ENCODE data around the gene PTPRT.

The PTPRT gene

DNA sequence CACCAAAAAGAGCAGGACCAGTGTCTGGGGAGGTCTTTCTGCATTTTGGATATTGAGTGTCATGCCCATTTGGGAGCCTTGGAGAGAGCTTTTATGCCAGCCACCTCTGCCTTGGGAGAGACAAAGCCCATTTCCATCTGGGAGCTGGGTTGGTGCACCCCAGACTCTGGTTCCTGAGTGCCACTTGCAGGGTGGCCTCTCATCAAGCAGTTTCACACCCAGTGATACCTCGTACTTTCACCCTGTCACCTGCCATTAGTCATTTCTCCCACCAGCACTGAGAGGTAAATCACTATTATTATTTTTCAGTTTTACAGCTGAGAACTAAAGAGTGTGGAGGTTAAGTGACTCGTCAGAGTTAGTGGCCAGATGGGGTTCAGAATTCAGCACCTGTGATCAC is 94.7 kb downstream of the PTPRT start (continued):
- TF ChIP-seq, protein P1, sequence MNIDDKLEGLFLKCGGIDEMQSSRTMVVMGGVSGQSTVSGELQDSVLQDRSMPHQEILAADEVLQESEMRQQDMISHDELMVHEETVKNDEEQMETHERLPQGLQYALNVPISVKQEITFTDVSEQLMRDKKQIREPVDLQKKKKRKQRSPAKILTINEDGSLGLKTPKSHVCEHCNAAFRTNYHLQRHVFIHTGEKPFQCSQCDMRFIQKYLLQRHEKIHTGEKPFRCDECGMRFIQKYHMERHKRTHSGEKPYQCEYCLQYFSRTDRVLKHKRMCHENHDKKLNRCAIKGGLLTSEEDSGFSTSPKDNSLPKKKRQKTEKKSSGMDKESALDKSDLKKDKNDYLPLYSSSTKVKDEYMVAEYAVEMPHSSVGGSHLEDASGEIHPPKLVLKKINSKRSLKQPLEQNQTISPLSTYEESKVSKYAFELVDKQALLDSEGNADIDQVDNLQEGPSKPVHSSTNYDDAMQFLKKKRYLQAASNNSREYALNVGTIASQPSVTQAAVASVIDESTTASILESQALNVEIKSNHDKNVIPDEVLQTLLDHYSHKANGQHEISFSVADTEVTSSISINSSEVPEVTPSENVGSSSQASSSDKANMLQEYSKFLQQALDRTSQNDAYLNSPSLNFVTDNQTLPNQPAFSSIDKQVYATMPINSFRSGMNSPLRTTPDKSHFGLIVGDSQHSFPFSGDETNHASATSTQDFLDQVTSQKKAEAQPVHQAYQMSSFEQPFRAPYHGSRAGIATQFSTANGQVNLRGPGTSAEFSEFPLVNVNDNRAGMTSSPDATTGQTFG (tag by site-specific recombination; IDR thresholded peaks at IDR 0.05; ENCODE audit: borderline replicate concordance) = no peak
- TF ChIP-seq, protein P2, sequence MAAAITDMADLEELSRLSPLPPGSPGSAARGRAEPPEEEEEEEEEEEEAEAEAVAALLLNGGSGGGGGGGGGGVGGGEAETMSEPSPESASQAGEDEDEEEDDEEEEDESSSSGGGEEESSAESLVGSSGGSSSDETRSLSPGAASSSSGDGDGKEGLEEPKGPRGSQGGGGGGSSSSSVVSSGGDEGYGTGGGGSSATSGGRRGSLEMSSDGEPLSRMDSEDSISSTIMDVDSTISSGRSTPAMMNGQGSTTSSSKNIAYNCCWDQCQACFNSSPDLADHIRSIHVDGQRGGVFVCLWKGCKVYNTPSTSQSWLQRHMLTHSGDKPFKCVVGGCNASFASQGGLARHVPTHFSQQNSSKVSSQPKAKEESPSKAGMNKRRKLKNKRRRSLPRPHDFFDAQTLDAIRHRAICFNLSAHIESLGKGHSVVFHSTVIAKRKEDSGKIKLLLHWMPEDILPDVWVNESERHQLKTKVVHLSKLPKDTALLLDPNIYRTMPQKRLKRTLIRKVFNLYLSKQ (tag by site-specific recombination; IDR thresholded peaks at IDR 0.05; ENCODE audit: borderline replicate concordance) = no peak
- TF ChIP-seq ZNF830 (tag by site-specific recombination; IDR thresholded peaks at IDR 0.05; ENCODE audit: low read depth) = no peak
- no peak for TF ChIP-seq ZBTB17 (tag by site-specific recombination; IDR thresholded peaks at IDR 0.05)

DNA sequence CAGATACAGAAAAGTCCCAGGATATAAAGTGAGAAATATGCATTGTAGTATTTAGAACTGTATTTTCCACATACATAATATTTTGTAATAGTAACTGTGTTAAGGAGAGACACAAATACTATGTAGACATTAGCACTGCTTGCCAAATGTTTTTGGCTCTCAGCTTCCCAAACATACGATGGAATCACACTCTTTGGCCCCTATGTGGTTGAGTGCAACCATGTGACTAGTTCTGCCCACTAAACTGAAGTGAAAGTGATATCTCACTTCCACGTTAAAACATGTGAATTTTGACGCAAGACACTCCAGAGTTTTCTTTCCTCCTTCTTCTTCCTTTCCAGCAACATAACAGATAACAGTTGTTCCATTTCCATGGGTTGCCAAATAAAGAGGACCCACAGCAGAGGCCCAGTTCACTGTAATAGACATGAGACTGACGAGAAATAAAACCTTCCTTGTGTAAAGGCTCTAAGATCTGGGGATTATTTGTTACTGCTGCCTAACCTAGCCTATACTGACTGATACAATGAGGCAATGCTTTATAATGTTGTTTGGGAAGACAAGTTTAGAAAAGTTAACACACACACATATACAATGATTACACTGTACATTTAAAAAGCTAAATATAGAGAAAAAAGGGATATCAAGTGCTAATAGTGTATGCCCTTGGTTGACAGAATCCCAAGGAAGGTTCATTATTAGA is 97.2 kb downstream of the PTPRT start:
- ChIA-PET POLR2A (no interaction called here), CTCF (no interaction called here)
- H3K4me3 ChIP-seq (ENCODE audit: low read depth, low read length) = no peak overlapping the region
- H3K9me3 ChIP-seq (ENCODE audit: control insufficient read depth, insufficient read depth, low read depth, low read length) = no peaks in the 10 kb centered on the region
- H3K4me1 ChIP-seq (ENCODE audit: control insufficient read depth, insufficient read depth, low read length) = no peaks in the 10 kb centered on the region
- no peaks in the 10 kb centered on the region for H3K36me3 ChIP-seq (ENCODE audit: control insufficient read depth in 2 of 2, insufficient read depth in 1 of 2, low read length in 2 of 2)
- H3K27ac ChIP-seq (ENCODE audit: extremely low read depth, low read depth, low read length) = no peak overlapping the region
- TF ChIP-seq ZNF623 (tag by site-specific recombination; IDR thresholded peaks at IDR 0.05) (no peak), ZNF610 (tag by site-specific recombination; IDR thresholded peaks at IDR 0.05; ENCODE audit: borderline replicate concordance) (no peak)
- TF ChIP-seq, protein P3, sequence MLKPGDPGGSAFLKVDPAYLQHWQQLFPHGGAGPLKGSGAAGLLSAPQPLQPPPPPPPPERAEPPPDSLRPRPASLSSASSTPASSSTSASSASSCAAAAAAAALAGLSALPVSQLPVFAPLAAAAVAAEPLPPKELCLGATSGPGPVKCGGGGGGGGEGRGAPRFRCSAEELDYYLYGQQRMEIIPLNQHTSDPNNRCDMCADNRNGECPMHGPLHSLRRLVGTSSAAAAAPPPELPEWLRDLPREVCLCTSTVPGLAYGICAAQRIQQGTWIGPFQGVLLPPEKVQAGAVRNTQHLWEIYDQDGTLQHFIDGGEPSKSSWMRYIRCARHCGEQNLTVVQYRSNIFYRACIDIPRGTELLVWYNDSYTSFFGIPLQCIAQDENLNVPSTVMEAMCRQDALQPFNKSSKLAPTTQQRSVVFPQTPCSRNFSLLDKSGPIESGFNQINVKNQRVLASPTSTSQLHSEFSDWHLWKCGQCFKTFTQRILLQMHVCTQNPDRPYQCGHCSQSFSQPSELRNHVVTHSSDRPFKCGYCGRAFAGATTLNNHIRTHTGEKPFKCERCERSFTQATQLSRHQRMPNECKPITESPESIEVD (tag by site-specific recombination; IDR thresholded peaks at IDR 0.05) = no peak
- TF ChIP-seq, protein P4, sequence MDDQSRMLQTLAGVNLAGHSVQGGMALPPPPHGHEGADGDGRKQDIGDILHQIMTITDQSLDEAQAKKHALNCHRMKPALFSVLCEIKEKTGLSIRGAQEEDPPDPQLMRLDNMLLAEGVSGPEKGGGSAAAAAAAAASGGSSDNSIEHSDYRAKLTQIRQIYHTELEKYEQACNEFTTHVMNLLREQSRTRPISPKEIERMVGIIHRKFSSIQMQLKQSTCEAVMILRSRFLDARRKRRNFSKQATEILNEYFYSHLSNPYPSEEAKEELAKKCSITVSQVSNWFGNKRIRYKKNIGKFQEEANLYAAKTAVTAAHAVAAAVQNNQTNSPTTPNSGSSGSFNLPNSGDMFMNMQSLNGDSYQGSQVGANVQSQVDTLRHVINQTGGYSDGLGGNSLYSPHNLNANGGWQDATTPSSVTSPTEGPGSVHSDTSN (CRISPR knock-in tag; IDR thresholded peaks at IDR 0.05) = no peak

DNA sequence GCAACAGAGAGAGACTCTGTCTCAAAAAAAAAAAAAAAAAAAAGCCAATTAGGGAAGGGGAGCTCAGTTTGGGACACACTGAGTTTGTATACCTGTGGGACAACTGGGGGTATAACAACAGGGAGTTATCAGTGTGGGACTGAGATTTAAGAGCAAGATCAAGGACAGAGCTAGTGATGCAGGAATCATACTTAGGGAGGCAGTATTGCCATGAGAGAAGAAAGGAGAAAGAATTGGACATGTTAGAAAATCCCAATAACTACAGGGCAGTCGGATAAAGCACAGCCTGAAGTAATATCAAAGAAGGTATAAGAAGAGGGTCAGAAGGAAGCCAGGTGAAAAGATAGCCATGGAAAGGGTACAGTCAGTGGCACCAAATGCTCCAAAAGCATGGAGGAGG is 121.2 kb downstream of the PTPRT start:
- ChIA-PET POLR2A (no interaction called here), CTCF (no interaction called here)
- H3K9me3 ChIP-seq (ENCODE audit: control insufficient read depth, insufficient read depth, low read depth, low read length) = no peaks in the 10 kb centered on the region
- TF ChIP-seq ZNF423 (tag by site-specific recombination; IDR thresholded peaks at IDR 0.05) (no peak), BCL11B (tag by site-specific recombination; IDR thresholded peaks at IDR 0.05; ENCODE audit: low read depth) (no peak), MZF1 (tag by site-specific recombination; IDR thresholded peaks at IDR 0.05; ENCODE audit: borderline replicate concordance) (no peak), ZNF555 (tag by site-specific recombination; conservative IDR thresholded peaks at IDR 0.05) (no peak)
- H3K36me3 ChIP-seq (ENCODE audit: control insufficient read depth in 2 of 2, insufficient read depth in 1 of 2, low read length in 2 of 2) = no peaks in the 10 kb centered on the region
- H3K4me1 ChIP-seq (ENCODE audit: control insufficient read depth, insufficient read depth, low read length) = no peaks in the 10 kb centered on the region
- no peak overlapping the region for H3K4me3 ChIP-seq (ENCODE audit: low read depth, low read length)
- H3K27ac ChIP-seq (ENCODE audit: extremely low read depth, low read depth, low read length) = no peak overlapping the region

DNA sequence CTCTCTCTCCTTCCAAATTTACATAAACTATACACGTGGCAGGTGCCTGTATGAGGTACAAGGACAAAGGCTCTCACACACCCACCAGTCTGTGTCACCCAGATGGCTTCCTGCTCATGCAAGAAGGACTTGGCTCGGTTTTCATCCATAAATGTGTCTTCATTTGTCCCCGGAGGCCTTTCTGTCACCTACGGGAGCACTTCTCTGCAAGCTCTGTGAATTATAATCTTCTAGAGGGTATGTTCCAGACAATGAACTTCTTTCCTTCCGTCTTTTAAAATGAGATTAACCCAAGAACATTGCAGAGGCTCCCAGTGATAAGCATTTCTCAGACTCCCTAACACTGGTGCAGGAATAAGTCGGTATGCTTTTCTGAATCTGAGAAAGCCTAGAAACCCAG is 123.6 kb downstream of the PTPRT start:
- Histone ChIP-seq H3K9me3 (ENCODE audit: control insufficient read depth, insufficient read depth, low read depth, low read length) (no peaks in the 10 kb centered on the region), H3K27ac (ENCODE audit: extremely low read depth, low read depth, low read length) (no peak overlapping the region), H3K4me3 (ENCODE audit: low read depth, low read length) (no peak overlapping the region), H3K4me1 (ENCODE audit: control insufficient read depth, insufficient read depth, low read length) (no peaks in the 10 kb centered on the region), H3K36me3 (ENCODE audit: control insufficient read depth in 2 of 2, insufficient read depth in 1 of 2, low read length in 2 of 2) (no peaks in the 10 kb centered on the region)
- CTCF ChIA-PET = no interaction called here
- POLR2A ChIA-PET = no interaction called here
- TF ChIP-seq, protein P5, sequence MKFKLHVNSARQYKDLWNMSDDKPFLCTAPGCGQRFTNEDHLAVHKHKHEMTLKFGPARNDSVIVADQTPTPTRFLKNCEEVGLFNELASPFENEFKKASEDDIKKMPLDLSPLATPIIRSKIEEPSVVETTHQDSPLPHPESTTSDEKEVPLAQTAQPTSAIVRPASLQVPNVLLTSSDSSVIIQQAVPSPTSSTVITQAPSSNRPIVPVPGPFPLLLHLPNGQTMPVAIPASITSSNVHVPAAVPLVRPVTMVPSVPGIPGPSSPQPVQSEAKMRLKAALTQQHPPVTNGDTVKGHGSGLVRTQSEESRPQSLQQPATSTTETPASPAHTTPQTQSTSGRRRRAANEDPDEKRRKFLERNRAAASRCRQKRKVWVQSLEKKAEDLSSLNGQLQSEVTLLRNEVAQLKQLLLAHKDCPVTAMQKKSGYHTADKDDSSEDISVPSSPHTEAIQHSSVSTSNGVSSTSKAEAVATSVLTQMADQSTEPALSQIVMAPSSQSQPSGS (tag by site-specific recombination; IDR thresholded peaks at IDR 0.05; ENCODE audit: low read depth) = no peak
- TF ChIP-seq, protein P6, sequence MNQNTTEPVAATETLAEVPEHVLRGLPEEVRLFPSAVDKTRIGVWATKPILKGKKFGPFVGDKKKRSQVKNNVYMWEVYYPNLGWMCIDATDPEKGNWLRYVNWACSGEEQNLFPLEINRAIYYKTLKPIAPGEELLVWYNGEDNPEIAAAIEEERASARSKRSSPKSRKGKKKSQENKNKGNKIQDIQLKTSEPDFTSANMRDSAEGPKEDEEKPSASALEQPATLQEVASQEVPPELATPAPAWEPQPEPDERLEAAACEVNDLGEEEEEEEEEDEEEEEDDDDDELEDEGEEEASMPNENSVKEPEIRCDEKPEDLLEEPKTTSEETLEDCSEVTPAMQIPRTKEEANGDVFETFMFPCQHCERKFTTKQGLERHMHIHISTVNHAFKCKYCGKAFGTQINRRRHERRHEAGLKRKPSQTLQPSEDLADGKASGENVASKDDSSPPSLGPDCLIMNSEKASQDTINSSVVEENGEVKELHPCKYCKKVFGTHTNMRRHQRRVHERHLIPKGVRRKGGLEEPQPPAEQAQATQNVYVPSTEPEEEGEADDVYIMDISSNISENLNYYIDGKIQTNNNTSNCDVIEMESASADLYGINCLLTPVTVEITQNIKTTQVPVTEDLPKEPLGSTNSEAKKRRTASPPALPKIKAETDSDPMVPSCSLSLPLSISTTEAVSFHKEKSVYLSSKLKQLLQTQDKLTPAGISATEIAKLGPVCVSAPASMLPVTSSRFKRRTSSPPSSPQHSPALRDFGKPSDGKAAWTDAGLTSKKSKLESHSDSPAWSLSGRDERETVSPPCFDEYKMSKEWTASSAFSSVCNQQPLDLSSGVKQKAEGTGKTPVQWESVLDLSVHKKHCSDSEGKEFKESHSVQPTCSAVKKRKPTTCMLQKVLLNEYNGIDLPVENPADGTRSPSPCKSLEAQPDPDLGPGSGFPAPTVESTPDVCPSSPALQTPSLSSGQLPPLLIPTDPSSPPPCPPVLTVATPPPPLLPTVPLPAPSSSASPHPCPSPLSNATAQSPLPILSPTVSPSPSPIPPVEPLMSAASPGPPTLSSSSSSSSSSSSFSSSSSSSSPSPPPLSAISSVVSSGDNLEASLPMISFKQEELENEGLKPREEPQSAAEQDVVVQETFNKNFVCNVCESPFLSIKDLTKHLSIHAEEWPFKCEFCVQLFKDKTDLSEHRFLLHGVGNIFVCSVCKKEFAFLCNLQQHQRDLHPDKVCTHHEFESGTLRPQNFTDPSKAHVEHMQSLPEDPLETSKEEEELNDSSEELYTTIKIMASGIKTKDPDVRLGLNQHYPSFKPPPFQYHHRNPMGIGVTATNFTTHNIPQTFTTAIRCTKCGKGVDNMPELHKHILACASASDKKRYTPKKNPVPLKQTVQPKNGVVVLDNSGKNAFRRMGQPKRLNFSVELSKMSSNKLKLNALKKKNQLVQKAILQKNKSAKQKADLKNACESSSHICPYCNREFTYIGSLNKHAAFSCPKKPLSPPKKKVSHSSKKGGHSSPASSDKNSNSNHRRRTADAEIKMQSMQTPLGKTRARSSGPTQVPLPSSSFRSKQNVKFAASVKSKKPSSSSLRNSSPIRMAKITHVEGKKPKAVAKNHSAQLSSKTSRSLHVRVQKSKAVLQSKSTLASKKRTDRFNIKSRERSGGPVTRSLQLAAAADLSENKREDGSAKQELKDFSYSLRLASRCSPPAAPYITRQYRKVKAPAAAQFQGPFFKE (tag by site-specific recombination; IDR thresholded peaks at IDR 0.05; ENCODE audit: borderline replicate concordance) = no peak
